Vagina (tissue), 2 donors: ENCODE measurements around the gene SOHLH2.

Source experiments
- CTCF ChIP-seq, 3 experiments: fragments of 450-650 bp in 2 of 3; fragments of 200-600 bp in 1 of 3; sonication (generic) in 1 of 3; IDR thresholded peaks; one replicate each; pipeline ENCODE4 v1.5.1; 2017 to 2019; ENCODE audit warnings: antibody characterized with exemption in 3 of 3, mild to moderate bottlenecking in 2 of 3, moderate library complexity in 2 of 3
- POLR2A ChIP-seq, 2 donors: fragments of 450-650 bp; IDR thresholded peaks; one replicate each; pipeline ENCODE4 v1.6.1; 2017; ENCODE audit warnings: antibody characterized with exemption in 2 of 2, mild to moderate bottlenecking in 2 of 2, moderate library complexity in 2 of 2
- POLR2AphosphoS5 ChIP-seq, 2 donors: sonication (generic); formaldehyde crosslinking; IDR thresholded peaks; one replicate each; pipeline ENCODE4 v1.9.0; 2017; ENCODE audit warnings: antibody characterized with exemption in 2 of 2, mild to moderate bottlenecking in 2 of 2, low read depth in 1 of 2; ENCODE audit not compliant: insufficient read depth in 1 of 2

GRCh38 chr13:36166046-36166445 is 48.3 kb downstream of the SOHLH2 start:
- TF ChIP-seq POLR2A (IDR thresholded peaks at IDR 0.05): no peak
- TF ChIP-seq CTCF (IDR thresholded peaks at IDR 0.05): no peak
- no peak for TF ChIP-seq POLR2AphosphoS5 (IDR thresholded peaks at IDR 0.05; ENCODE audit: insufficient read depth in 1 of 2, low read depth in 1 of 2)
